Measurements from ENCODE around the gene KDM4D.

The KDM4D gene

DNA sequence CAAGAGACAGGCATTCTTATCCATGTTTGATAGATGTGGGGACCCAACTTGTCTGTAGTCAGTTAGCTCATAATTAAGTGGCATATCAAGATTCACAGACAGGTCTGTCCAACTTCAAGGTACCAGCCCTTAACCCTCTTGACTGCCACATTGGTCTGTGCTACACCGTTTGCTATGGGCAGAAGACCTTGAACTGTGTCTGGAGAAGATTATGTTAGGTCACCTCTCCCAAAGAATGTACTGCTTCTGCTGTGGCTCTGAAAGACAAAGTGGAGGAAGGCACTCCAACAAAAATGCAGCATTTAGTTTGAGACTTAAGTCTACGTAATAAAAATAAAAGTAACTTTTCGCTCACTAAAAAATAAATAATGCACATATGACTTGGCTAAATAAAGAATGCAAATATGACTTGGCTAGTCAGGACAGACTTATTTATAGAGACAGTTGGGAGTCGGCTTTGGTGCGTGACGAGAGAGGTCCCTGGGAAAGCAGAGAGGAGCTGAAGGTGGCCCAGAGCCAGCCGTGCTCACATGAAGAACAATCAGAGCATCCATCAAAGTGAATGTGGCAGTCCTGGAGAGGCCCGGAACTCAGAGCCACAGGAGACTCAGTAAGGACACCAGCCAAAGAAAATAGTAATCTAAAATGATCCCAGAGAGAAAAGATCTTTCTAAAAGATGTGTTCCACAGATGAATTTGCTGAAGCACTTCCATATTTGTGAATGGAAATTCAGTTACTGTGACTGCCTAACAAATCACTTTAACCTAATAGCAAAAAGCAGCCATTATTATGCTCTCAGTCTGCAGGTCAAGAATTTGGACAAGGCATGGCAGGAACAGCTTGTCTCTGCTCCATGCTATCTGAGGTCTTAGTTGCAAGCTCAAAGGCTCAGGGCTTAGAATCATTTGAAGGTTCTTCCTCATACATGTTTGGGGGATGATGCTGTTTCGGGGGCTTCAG is 35.1 kb upstream of the KDM4D start:
- H3K4me3 ChIP-seq (ENCODE audit: low read depth, low read length) = no peak overlapping the region

DNA sequence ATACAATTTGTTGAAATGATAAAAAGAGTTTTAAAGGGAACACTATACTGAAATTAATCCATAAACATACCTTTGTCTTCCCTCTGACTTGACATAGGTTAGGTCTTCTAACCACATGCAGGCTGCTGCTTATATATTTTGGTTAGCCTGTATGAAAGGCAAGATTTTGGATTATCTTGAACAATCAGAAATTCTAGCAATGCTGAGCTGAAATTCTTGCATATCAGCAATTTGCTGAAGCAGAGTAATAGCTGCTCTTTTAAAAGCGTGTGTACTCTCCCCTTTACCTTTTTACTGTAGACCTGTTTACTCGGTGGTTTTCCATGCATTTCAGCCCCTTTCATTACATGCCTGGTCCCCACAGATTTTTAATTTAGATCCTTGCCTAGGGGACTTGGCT is 34.2 kb upstream of the KDM4D start:
- TF ChIP-seq, protein P1, sequence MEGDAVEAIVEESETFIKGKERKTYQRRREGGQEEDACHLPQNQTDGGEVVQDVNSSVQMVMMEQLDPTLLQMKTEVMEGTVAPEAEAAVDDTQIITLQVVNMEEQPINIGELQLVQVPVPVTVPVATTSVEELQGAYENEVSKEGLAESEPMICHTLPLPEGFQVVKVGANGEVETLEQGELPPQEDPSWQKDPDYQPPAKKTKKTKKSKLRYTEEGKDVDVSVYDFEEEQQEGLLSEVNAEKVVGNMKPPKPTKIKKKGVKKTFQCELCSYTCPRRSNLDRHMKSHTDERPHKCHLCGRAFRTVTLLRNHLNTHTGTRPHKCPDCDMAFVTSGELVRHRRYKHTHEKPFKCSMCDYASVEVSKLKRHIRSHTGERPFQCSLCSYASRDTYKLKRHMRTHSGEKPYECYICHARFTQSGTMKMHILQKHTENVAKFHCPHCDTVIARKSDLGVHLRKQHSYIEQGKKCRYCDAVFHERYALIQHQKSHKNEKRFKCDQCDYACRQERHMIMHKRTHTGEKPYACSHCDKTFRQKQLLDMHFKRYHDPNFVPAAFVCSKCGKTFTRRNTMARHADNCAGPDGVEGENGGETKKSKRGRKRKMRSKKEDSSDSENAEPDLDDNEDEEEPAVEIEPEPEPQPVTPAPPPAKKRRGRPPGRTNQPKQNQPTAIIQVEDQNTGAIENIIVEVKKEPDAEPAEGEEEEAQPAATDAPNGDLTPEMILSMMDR (IDR thresholded peaks at IDR 0.05; ENCODE audit: borderline replicate concordance, insufficient read depth, low read depth, low read length) = no peak
- no peak overlapping the region for H3K4me3 ChIP-seq (ENCODE audit: low read depth, low read length)

More for the DNA sequence above, 35.1 kb upstream of the KDM4D start:
- TF ChIP-seq, protein P1 (IDR thresholded peaks at IDR 0.05; ENCODE audit: borderline replicate concordance, insufficient read depth, low read depth, low read length) = no peak

DNA sequence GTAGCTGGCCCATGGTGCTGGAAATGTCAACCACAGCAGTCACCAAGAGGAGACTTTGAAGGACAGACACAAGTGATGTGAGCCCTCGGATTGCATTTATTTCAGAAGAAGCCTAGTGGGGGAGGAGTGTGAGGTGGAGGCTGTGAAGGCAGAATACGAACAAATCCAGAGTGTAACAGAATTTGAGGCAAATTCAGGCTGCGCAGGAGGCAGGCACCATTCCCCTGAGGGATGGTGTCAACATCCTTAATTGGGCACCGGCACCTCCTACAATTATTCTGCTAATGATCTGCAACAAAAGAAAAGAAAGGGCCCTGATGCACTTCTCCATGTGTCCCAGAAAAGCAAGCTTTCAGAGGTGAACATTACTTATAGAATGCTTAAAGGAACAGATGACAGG is 32.4 kb upstream of the KDM4D start:
- TF ChIP-seq, protein P1 (IDR thresholded peaks at IDR 0.05; ENCODE audit: borderline replicate concordance, insufficient read depth, low read depth, low read length) = no peak
- H3K4me3 ChIP-seq (ENCODE audit: low read depth, low read length) = no peak overlapping the region

DNA sequence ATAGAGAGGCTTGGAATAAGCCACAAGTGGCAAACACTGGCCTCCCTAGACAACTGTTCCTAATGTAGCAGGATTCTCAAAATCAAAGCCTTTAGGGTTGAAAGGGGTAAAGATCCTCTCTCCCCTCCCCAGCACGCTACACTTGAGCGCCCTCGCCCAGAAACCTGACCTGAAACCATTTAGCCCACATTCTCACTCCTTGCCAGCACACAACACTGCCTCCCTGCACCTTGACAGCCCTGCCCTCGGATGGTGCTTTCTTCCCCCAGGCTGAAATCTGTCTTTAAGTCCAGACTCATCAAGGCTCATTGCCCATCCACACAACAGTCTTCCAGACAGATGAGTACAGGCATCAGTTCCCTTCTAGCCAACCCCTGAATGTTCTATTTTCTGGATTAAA is 26.7 kb upstream of the KDM4D start:
- no peak overlapping the region for H3K4me3 ChIP-seq (ENCODE audit: low read depth, low read length)
- TF ChIP-seq, protein P1 (IDR thresholded peaks at IDR 0.05; ENCODE audit: borderline replicate concordance, insufficient read depth, low read depth, low read length) = no peak

DNA sequence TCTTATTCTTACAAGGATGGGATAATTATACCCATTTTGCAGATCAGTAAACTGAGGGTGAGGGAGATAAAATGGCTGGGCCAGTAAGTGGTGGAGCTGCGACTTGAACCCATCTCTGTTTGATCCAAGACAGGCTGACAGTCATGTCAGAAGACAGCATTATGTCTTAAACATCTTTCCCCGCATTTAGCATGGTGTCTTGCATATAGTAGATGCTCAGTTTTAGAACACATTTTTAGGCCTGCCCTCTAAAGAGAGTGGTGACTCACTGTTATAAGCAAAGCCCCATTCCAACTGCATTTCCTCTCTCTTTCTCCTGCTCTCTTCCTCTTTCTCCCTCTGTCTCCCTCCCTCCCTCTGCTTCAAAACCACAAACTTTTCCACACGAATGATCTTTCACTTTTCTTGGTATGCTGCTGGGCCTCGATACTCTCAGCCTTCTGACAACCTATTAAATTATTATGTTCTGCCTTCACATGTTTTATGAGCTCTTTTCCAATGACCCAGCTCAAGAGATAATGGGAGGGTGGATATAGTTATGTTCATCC is 25.4 kb upstream of the KDM4D start:
- H3K4me3 ChIP-seq (ENCODE audit: low read depth, low read length) = no peak overlapping the region
- TF ChIP-seq, protein P1 (IDR thresholded peaks at IDR 0.05; ENCODE audit: borderline replicate concordance, insufficient read depth, low read depth, low read length) = no peak

DNA sequence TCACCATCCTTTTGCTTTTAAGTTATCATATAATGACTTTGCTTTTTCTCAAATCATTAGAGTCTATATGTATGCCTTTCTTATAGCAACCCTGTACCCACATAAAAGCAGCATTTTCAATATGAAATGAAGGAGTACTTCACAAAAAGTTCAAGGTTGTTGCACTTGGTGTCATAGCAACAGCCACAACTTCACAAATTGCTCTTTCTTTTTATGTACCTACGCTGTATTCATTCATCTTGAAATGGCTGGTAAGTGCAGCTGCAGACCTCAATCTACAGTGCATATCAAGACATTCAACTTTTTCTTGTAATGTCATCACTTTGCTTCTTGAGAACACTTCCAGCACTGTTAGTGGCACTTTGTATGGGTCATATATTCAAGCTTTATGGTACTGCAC is 18.8 kb upstream of the KDM4D start:
- H3K4me3 ChIP-seq (ENCODE audit: low read depth, low read length) = no peak overlapping the region

More for the DNA sequence above, 18.8 kb upstream of the KDM4D start:
- TF ChIP-seq, protein P1 (IDR thresholded peaks at IDR 0.05; ENCODE audit: borderline replicate concordance, insufficient read depth, low read depth, low read length) = no peak
